ENCODE data around the gene RNF222.
"Not testable (repeated sequence)": the region's sequence is repeated elsewhere in the genome, so short reads cannot be mapped to it uniquely, and the experiment has no call there.

- not testable (repeated sequence) for TF ChIP-seq CTCF (conservative IDR thresholded peaks at IDR 0.05 in 1 of 2, IDR thresholded peaks at IDR 0.05 in 1 of 2; ENCODE audit: extremely low read depth in 1 of 2, insufficient read depth in 1 of 2, low read depth in 1 of 2, low read length in 2 of 2); EZH2 (IDR thresholded peaks at IDR 0.05; ENCODE audit: borderline replicate concordance, low read length)
Measured at GRCh38 chr17:8347001-8347400, 50.6 kb downstream of the RNF222 start.
